ENCODE results near the gene TXNIP. TPM values are rescaled to one million over a fixed set of nuclear protein-coding genes. Genes with fewer than 3 reads are reported as not detected.
A peak's percentile ranks its signal among the peaks of the same experiment; 100 is the strongest.

TXNIP gene
- total and polyA plus RNA-seq, 4 donors, result 109 to 455 (median 298) TPM

DNA sequence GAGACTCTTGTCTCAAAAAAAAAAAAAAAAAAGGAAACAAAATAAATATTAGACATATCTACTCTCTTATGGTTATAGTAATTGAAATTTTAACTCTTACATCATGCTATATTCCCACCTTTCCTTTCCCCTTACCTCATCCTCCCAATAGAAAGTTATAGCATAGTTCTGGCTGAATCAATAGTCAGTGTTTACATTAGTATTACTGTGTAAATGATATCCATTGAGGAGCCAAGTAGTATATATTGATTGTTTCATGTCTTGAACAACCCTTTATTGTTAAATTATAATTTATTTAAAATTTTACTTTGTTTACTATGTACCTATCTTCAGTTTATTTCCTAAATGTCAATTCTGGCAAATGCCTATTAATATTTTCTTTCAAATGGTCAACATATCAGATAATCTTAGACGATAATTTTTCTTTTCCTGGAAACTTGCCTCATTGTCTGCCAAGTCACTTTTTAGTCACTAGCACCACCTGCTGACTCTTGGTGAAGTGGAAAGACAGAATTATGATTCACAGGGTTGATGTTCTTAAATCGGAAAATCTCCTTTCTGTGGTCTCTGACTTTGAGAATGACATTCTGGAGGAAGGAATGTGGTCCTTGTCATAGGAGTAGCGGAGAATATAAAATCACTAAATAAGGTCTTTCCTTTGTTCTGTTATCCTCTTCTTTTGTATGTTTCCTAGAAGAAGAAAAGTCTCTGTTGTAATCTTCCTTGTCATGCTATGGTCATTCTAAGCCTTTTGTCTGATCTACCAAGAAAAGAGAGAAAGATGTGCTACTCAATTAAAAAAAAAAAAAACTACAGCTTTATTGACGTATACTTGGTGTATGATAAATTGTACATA, 16.6 kb upstream of the TXNIP start:
- DNase-seq (ENCODE audit: low read depth in 4 of 6, low spot score in 6 of 6), result peak in 4 of 6 donors; percentile 45 to 91 (median 66)
- WGBS (ENCODE audit: insufficient coverage), result no CpG with 5 or more reads among the region's 4 CpGs
- H3K4me3 ChIP-seq (ENCODE audit: low read depth, low read length), result no peak overlapping the region
- H3K36me3 ChIP-seq (ENCODE audit: control insufficient read depth, insufficient read depth, low read length), result no peaks in the 10 kb centered on the region
- no peaks in the 10 kb centered on the region for H3K9me3 ChIP-seq (ENCODE audit: control insufficient read depth, insufficient read depth, low read length)
- H3K27ac ChIP-seq (ENCODE audit: low read depth, low read length), result no peak overlapping the region
- no peaks in the 10 kb centered on the region for H3K4me1 ChIP-seq (ENCODE audit: control insufficient read depth, insufficient read depth, low read length)
- peaks cover 2% of the 10 kb centered on the region for H3K27me3 ChIP-seq (ENCODE audit: control insufficient read depth, insufficient read depth, low read length)

DNA sequence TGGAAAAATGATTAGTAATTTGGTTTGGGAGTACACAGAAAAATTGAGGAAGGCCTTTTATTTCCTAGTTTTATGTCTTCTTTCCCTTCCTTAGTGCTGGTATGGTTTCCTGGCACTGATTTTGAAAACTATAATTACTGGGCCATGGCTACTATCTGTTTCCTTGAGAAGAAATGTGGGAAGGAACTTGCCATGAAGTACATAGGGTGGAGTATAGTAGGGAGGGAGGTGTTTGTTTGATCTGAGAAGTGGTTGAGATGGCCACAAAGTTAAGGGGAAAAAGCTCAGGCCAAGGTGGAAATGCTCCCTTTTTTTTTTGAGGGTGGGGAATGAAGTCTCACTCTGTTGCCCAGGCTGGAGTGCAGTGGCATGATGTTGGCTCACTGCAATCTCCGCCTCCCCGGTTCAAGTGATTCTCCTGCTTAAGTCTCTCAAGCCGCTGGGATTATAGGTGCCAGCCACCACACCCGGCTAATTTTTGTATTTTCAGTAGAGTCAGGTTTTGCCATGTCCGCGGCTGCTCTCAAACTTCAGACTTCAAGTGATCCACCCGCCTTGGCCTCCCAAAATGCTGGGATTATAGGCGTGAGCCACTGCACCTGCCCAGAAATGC, 13.9 kb upstream of the TXNIP start:
- Histone ChIP-seq H3K9me3 (ENCODE audit: control insufficient read depth, insufficient read depth, low read length) (no peaks in the 10 kb centered on the region), H3K4me1 (ENCODE audit: control insufficient read depth, insufficient read depth, low read length) (no peaks in the 10 kb centered on the region), H3K4me3 (ENCODE audit: low read depth, low read length) (no peak overlapping the region), H3K27ac (ENCODE audit: low read depth, low read length) (no peak overlapping the region), H3K27me3 (ENCODE audit: control insufficient read depth, insufficient read depth, low read length) (no peaks in the 10 kb centered on the region), H3K36me3 (ENCODE audit: control insufficient read depth, insufficient read depth, low read length) (no peaks in the 10 kb centered on the region)
- 96% methylated on average over 8 of the region's 8 CpGs for WGBS (ENCODE audit: insufficient coverage)
- no peak for DNase-seq (ENCODE audit: low read depth in 4 of 6, low spot score in 6 of 6)

DNA sequence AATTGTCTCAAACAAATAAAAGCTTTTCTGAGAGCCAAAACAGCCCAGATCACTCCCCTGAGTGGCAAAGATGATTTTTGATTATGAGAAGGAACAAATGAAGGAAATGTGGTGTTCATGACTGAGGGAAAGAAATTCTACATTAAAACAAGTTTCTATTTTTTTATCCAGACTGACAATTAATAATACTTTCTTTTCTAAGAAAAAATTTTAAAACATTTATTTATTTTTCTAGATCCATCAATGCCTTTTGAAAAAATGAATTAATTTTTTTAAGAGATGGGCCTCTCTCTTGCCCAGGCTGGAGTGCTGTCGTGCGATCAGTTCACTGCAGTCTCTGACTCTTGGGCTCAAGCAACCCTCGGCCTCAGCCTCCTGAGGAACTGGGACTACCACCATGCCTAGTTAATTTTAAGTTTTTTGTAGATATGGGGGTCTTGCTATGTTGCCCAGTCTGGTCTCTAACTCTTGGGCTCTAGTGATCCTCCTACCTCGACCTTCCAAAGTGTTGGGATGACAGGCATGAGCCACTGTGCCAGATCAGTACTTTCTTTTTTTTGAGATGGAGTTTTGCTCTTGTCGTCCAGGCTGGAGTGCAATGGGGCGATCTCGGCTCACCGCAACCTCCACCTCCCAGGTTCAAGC, 11.2 kb upstream of the TXNIP start:
- Histone ChIP-seq H3K27ac (ENCODE audit: low read depth, low read length) (no peak overlapping the region), H3K36me3 (ENCODE audit: control insufficient read depth, insufficient read depth, low read length) (no peaks in the 10 kb centered on the region), H3K4me1 (ENCODE audit: control insufficient read depth, insufficient read depth, low read length) (no peaks in the 10 kb centered on the region), H3K4me3 (ENCODE audit: low read depth, low read length) (no peak overlapping the region), H3K27me3 (ENCODE audit: control insufficient read depth, insufficient read depth, low read length) (no peaks in the 10 kb centered on the region), H3K9me3 (ENCODE audit: control insufficient read depth, insufficient read depth, low read length) (no peaks in the 10 kb centered on the region)
- no peak for DNase-seq (ENCODE audit: low read depth in 4 of 6, low spot score in 6 of 6)
- 100% methylated on average over 1 of the region's 8 CpGs for WGBS (ENCODE audit: insufficient coverage)

DNA sequence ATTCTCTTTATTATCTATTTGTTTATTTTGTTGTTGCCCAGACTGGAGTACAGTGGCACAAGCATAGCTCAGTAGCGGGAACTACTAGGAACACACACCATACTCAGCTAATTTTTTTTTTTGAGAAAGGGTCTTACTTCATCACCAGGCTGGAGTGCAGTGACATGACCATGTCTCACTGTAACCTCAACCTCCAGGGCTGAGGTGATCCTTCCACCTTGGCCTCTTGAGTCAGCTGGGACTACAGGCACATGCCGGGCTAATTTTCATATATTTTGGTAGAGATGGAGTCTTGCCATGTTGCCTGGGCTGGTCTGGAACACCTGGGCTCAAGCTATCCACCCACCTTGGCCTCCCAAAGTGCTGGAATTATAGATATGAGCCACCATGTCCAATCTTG, 5.3 kb upstream of the TXNIP start:
- Histone ChIP-seq H3K36me3 (ENCODE audit: control insufficient read depth, insufficient read depth, low read length) (no peaks in the 10 kb centered on the region), H3K9me3 (ENCODE audit: control insufficient read depth, insufficient read depth, low read length) (no peaks in the 10 kb centered on the region), H3K27ac (ENCODE audit: low read depth, low read length) (no peak overlapping the region), H3K4me3 (ENCODE audit: low read depth, low read length) (no peak overlapping the region), H3K27me3 (ENCODE audit: control insufficient read depth, insufficient read depth, low read length) (no peaks in the 10 kb centered on the region), H3K4me1 (ENCODE audit: control insufficient read depth, insufficient read depth, low read length) (peaks cover 3% of the 10 kb centered on the region)
- DNase-seq (ENCODE audit: low read depth in 4 of 6, low spot score in 6 of 6), result no peak
- WGBS (ENCODE audit: insufficient coverage), result no CpG with 5 or more reads among the region's 2 CpGs

DNA sequence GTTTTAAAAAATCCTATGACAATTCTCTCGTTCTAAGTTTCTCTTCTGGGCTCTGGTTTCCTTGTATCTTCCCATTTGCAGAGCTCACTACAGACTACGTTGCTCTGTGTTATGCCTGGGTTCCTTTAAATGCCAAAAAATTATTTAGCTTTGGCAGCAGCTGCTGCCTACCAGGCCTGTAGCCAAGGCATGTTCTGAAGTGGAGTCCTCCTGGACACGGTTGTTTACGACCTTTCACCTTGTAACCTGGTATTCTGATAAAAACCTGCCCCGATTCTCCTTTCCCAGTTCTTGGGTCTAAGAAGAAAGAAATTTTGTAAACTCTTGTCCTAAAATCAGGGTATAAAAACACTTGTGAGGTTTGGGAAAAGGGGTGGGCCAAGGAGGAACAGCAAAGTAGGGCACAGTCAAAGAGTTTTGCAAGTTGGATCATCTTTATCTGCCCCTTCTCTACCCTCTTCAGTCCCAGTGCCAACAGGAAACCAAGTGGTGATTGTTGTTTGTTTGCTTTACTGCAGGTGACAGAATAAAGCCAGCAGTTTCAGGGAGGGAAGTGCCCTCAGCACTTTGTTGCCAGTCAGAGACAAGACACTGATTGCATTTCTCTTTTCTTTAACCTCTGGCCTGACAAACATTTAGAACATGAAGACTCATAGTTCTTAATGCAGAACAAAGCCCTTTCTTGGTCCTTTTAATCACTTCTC, 3.1 kb upstream of the TXNIP start:
- no peak overlapping the region for H3K4me3 ChIP-seq (ENCODE audit: low read depth, low read length)
- 40% methylated on average over 2 of the region's 5 CpGs for WGBS (ENCODE audit: insufficient coverage)
- no peaks in the 10 kb centered on the region for H3K27me3 ChIP-seq (ENCODE audit: control insufficient read depth, insufficient read depth, low read length)
- no peaks in the 10 kb centered on the region for H3K9me3 ChIP-seq (ENCODE audit: control insufficient read depth, insufficient read depth, low read length)
- H3K4me1 ChIP-seq (ENCODE audit: control insufficient read depth, insufficient read depth, low read length), result peaks cover 6% of the 10 kb centered on the region
- no peaks in the 10 kb centered on the region for H3K36me3 ChIP-seq (ENCODE audit: control insufficient read depth, insufficient read depth, low read length)
- no peak overlapping the region for H3K27ac ChIP-seq (ENCODE audit: low read depth, low read length)
- no peak for DNase-seq (ENCODE audit: low read depth in 4 of 6, low spot score in 6 of 6)

DNA sequence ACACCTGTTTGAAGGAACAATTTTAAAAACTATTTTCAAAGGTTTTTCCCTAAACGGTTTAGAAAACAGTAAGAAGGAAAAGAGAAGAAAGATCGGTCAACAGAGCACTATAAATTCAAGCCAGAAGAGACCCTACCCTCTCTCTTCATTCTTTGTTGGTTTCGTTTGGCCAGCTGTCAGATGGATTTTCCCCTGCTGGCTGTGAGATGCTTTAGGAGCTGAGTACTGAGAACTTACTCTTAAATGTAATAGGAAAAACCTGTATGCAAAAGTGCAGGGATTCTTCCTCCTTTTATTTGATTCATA, 1.3 kb upstream of the TXNIP start:
- Histone ChIP-seq H3K9me3 (ENCODE audit: control insufficient read depth, insufficient read depth, low read length) (no peaks in the 10 kb centered on the region), H3K36me3 (ENCODE audit: control insufficient read depth, insufficient read depth, low read length) (peaks cover 5% of the 10 kb centered on the region), H3K4me1 (ENCODE audit: control insufficient read depth, insufficient read depth, low read length) (peaks cover 10% of the 10 kb centered on the region), H3K27me3 (ENCODE audit: control insufficient read depth, insufficient read depth, low read length) (no peaks in the 10 kb centered on the region), H3K4me3 (ENCODE audit: low read depth, low read length) (peak overlapping the region; percentile 90), H3K27ac (ENCODE audit: low read depth, low read length) (peak overlapping the region; percentile 92)
- WGBS (ENCODE audit: insufficient coverage), result no CpG with 5 or more reads among the region's 3 CpGs
- DNase-seq (ENCODE audit: low read depth in 4 of 6, low spot score in 6 of 6), result peak in 2 of 6 donors; percentile 36 to 69

DNA sequence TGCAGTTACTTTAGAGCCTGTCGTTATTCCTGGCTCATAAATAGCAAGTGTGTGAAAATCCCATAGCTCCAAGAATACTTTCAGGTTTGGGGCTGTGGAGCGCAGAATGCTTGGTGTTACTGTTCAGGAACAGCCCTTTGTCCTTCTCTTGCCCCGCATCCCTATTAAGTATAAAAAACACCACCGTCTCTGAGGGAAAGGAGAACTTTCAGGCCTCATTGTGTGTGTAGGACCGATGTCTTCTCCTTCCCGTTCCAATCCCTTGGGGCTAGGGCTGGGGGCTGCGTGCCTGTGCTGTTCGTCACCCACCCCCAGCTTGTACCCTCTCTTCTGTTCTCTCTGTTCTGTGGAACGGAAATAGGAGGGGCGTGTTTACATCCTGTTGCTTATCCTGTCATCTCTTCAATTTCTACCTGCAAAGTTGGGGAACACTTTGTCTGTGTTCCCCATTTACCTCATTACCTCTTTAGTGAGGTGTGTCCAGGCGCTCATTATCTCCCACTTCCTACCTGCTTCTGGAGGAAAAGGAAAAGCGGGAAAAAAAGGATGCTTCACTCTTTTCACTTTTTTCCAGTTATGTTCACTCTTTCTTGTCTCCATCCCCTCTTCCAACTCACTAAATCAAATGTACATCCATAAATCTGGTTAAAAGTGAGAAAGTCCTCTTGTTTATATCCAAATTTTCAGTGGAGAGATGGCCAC, 788 bp upstream of the TXNIP start:
- H3K4me1 ChIP-seq (ENCODE audit: control insufficient read depth, insufficient read depth, low read length), result peaks cover 10% of the 10 kb centered on the region
- H3K36me3 ChIP-seq (ENCODE audit: control insufficient read depth, insufficient read depth, low read length), result peaks cover 5% of the 10 kb centered on the region
- H3K27ac ChIP-seq (ENCODE audit: low read depth, low read length), result peak overlapping the region; percentile 92
- H3K9me3 ChIP-seq (ENCODE audit: control insufficient read depth, insufficient read depth, low read length), result no peaks in the 10 kb centered on the region
- peak in 1 of 6 donors; percentile 67 for DNase-seq (ENCODE audit: low read depth in 4 of 6, low spot score in 6 of 6)
- H3K4me3 ChIP-seq (ENCODE audit: low read depth, low read length), result peak overlapping the region; percentile 90
- no peaks in the 10 kb centered on the region for H3K27me3 ChIP-seq (ENCODE audit: control insufficient read depth, insufficient read depth, low read length)
- no CpG with 5 or more reads among the region's 12 CpGs for WGBS (ENCODE audit: insufficient coverage)

DNA sequence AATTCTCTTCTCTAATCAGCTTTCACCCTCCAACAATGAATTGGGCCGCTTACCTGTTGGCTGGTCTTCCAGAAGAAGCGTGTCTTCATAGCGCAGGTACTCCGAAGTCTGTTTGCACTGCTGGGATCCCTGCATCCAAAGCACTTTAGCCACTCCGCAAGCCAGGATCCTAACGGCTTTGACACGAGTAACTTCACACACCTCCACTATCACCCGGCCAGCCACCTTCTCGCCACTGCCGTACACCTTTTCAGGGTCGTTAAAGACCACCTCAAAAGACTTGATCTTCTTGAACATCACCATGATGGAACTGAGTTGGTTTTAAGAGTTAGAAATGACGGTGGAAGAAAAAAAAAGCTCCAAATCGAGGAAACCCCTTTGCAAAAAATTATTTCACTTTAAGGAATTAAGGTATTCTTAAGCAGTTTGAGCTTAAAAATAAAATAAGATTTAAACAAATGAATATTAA, 381 bp downstream of the TXNIP start:
- Histone ChIP-seq H3K9me3 (ENCODE audit: control insufficient read depth, insufficient read depth, low read length) (no peaks in the 10 kb centered on the region), H3K36me3 (ENCODE audit: control insufficient read depth, insufficient read depth, low read length) (peaks cover 5% of the 10 kb centered on the region), H3K27ac (ENCODE audit: low read depth, low read length) (peak overlapping the region; percentile 92), H3K4me1 (ENCODE audit: control insufficient read depth, insufficient read depth, low read length) (peaks cover 10% of the 10 kb centered on the region), H3K4me3 (ENCODE audit: low read depth, low read length) (peak overlapping the region; percentile 90), H3K27me3 (ENCODE audit: control insufficient read depth, insufficient read depth, low read length) (no peaks in the 10 kb centered on the region)
- 0% methylated on average over 8 of the region's 13 CpGs for WGBS (ENCODE audit: insufficient coverage)
- DNase-seq (ENCODE audit: low read depth in 4 of 6, low spot score in 6 of 6), result peak in 1 of 6 donors; percentile 57
